ENCODE results near the gene SMIM15. TPM values are rescaled to one million over a fixed set of nuclear protein-coding genes. Genes with fewer than 3 reads are reported as not detected.

The SMIM15 gene
- total RNA-seq, 4 donors from 2014 or later, result 23.1 to 30.6 (median 28.8) TPM

GRCh38 chr5:61141801-61142200, 20.5 kb downstream of the SMIM15 start:
- no peak for ATAC-seq (ENCODE audit: low FRiP score)
- TF ChIP-seq, protein P1, sequence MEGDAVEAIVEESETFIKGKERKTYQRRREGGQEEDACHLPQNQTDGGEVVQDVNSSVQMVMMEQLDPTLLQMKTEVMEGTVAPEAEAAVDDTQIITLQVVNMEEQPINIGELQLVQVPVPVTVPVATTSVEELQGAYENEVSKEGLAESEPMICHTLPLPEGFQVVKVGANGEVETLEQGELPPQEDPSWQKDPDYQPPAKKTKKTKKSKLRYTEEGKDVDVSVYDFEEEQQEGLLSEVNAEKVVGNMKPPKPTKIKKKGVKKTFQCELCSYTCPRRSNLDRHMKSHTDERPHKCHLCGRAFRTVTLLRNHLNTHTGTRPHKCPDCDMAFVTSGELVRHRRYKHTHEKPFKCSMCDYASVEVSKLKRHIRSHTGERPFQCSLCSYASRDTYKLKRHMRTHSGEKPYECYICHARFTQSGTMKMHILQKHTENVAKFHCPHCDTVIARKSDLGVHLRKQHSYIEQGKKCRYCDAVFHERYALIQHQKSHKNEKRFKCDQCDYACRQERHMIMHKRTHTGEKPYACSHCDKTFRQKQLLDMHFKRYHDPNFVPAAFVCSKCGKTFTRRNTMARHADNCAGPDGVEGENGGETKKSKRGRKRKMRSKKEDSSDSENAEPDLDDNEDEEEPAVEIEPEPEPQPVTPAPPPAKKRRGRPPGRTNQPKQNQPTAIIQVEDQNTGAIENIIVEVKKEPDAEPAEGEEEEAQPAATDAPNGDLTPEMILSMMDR (IDR thresholded peaks at IDR 0.05), result no peak
- DNase-seq (ENCODE audit: low spot score), result no peak

- no peak for DNase-seq (ENCODE audit: low spot score)
- ATAC-seq (ENCODE audit: low FRiP score), result no peak
- TF ChIP-seq, protein P1 (IDR thresholded peaks at IDR 0.05), result no peak
These were observed 22.3 kb downstream of the SMIM15 start for GRCh38 chr5:61139931-61140330.

DNA sequence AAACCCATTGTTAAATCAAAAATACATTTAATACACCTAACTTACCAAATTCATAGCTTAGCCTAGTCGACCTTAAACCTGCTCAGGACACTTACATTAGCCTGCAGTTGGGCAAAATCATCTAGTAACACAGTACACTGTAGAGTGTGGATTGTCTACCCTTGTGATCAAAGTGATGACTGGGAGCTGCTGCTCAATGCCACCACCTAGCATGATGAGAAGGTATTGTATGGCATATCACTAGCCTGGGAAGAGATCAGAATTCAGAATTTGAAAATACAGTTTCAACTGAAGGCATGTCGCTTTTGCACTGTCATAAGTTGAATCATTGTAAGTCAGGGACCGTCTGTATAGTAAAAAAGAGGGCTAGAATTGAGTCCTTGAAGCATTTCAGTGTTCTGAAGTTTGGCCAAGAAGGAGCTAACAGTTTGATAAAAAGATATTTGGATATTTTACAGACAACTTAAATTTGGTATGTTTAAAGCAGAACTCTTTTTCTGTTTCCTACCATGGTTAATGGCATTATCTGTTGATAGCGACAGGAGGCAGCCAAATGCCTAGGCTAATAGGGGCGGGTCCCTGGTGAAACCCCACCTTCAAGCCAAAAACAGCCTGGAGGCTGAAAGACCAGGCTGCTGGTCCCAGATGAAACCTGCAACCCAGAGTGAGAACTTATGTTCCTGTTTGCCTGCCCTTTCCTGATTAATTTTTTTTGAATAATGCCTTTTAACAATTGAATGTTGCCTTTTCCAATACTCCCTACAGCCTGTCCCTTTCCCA, 23.0 kb downstream of the SMIM15 start:
- DNase-seq (ENCODE audit: low spot score) (no peak), ATAC-seq (ENCODE audit: low FRiP score) (no peak)
- TF ChIP-seq, protein P1 (IDR thresholded peaks at IDR 0.05), result no peak

- DNase-seq (ENCODE audit: low spot score) (no peak), ATAC-seq (ENCODE audit: low FRiP score) (no peak)
- TF ChIP-seq, protein P1 (IDR thresholded peaks at IDR 0.05), result no peak
These were observed 24.4 kb downstream of the SMIM15 start for GRCh38 chr5:61137835-61138234.

GRCh38 chr5:61132559-61132958, 29.7 kb downstream of the SMIM15 start:
- no peak for DNase-seq (ENCODE audit: low spot score)
- TF ChIP-seq, protein P1 (IDR thresholded peaks at IDR 0.05), result no peak
- ATAC-seq (ENCODE audit: low FRiP score), result no peak

GRCh38 chr5:61130289-61130688, 32.0 kb downstream of the SMIM15 start:
- no peak for ATAC-seq (ENCODE audit: low FRiP score)
- TF ChIP-seq, protein P1 (IDR thresholded peaks at IDR 0.05), result no peak

GRCh38 chr5:61123145-61123544, 39.1 kb downstream of the SMIM15 start:
- ATAC-seq (ENCODE audit: low FRiP score), result no peak
- TF ChIP-seq, protein P1 (IDR thresholded peaks at IDR 0.05), result no peak
- DNase-seq (ENCODE audit: low spot score), result no peak

More at GRCh38 chr5:61130289-61130688, 32.0 kb downstream of the SMIM15 start:
- DNase-seq (ENCODE audit: low spot score), result no peak
